CD4-positive, CD25-positive, alpha-beta regulatory T cell (primary cell): ENCODE measurements around the gene SUPT6H. TPM values are rescaled to one million over a fixed set of nuclear protein-coding genes. Genes with fewer than 3 reads are reported as not detected.
A peak's percentile ranks its signal among the peaks of the same experiment; 100 is the strongest.

Experiments used
- ATAC-seq, 2 donors: fragments of 150-1000 bp; cut with Tn5 transposase; one replicate each; pipeline ENCODE4 v1.10.0; 2021; ENCODE audit warnings: low read depth in 2 of 2, moderate number of reproducible peaks in 2 of 2, moderate library complexity in 1 of 2
- DNase-seq, 3 donors: peaks; one replicate each; pipeline versions ENCODE4 v3.0.0 to v3.0.0-alpha.2; 2012 to 2022; ENCODE audit warnings: mixed read lengths in 1 of 3
- H3K27ac ChIP-seq: one replicate; pipeline ENCODE4 v1.7.0; 2013; ENCODE audit warnings: mild to moderate bottlenecking, low read length; ENCODE audit not compliant: insufficient read depth, poor library complexity, severe bottlenecking
- H3K27me3 ChIP-seq: one replicate; pipeline ENCODE4 v1.7.0; 2013; ENCODE audit warnings: low read length; ENCODE audit not compliant: control insufficient read depth, insufficient read depth
- H3K36me3 ChIP-seq: one replicate; pipeline ENCODE4 v1.7.0; 2013; ENCODE audit warnings: mild to moderate bottlenecking, low read length, moderate library complexity; ENCODE audit not compliant: control insufficient read depth, insufficient read depth
- H3K4me1 ChIP-seq: 2 replicates; pipeline ENCODE4 v1.7.0; 2013; ENCODE audit warnings: mild to moderate bottlenecking, low read length; ENCODE audit not compliant: insufficient read depth, control insufficient read depth, poor library complexity, severe bottlenecking
- H3K4me3 ChIP-seq: one replicate; pipeline ENCODE4 v1.7.0; 2013; ENCODE audit warnings: low read depth, mild to moderate bottlenecking, low read length, moderate library complexity
- H3K9me3 ChIP-seq, 2 experiments: 1 replicate in 1 of 2; 2 replicates in 1 of 2; pipeline ENCODE4 v1.7.0; 2013; ENCODE audit warnings: low read length in 2 of 2, mild to moderate bottlenecking in 1 of 2, moderate library complexity in 1 of 2; ENCODE audit not compliant: control insufficient read depth in 2 of 2
- H3K27ac Mint-ChIP-seq, 3 donors: one replicate each; pipeline ENCODE4 v1.8.0; 2020 to 2022; ENCODE audit warnings: mild to moderate bottlenecking in 3 of 3, mixed read lengths in 3 of 3, moderate library complexity in 2 of 3
- H3K27me3 Mint-ChIP-seq: one replicate; pipeline ENCODE4 v1.8.0; 2022; ENCODE audit warnings: mild to moderate bottlenecking, mixed read lengths
- H3K36me3 Mint-ChIP-seq: one replicate; pipeline ENCODE4 v1.8.0; 2020; ENCODE audit warnings: mixed read lengths
- H3K4me1 Mint-ChIP-seq, 4 donors: one replicate each; pipeline ENCODE4 v1.8.0; 2020 to 2022; ENCODE audit warnings: mixed read lengths in 4 of 4, mild to moderate bottlenecking in 1 of 4
- H3K4me3 Mint-ChIP-seq, 4 donors: one replicate each; pipeline ENCODE4 v1.8.0; 2020 to 2022; ENCODE audit warnings: mild to moderate bottlenecking in 4 of 4, mixed read lengths in 4 of 4, moderate library complexity in 3 of 4
- H3K9me3 Mint-ChIP-seq, 7 donors: one replicate each; pipeline ENCODE4 v1.8.0; 2020 to 2022; ENCODE audit warnings: mixed read lengths in 7 of 7, mild to moderate bottlenecking in 3 of 7, moderate library complexity in 2 of 7
- polyA plus RNA-seq, 4 donors: library from polyadenylated mRNA; unstranded; fragments of 300-500 nt; fragmentation: Illumina TruSeq; gene quantifications; one replicate each; pipeline ENCODE4 v1.2.3, GENCODE V29; 2021
- total RNA-seq: library from RNA; stranded (reverse); gene quantifications from one replicate; pipeline ENCODE4 v1.2.3, GENCODE V29; 2022

Gene SUPT6H
- total and polyA plus RNA-seq, 5 donors from 2014 or later, result 8.3 to 167 (median 8.9) TPM

GRCh38 chr17:28743243-28744103 is 81.5 kb downstream of the SUPT6H start, which contains the start of gene TRAF4:
TSS of gene TRAF4 (plus strand) at chr17:28744011. CDS start at chr17:28744113, 102 bp downstream.
- Mint-ChIP-seq H3K9me3 (no peaks in the 10 kb centered on the region), H3K36me3 (peaks cover 4% of the 10 kb centered on the region), H3K4me1 (peaks cover 3 to 32% (median 7%) of the 10 kb centered on the region in 4 donors), H3K27ac (peak within 1 kb of the TSS; percentile 88 to 93 (median 90)), H3K4me3 (peak within 1 kb of the TSS; percentile 90 to 97 (median 93)), H3K27me3 (no peaks in the 10 kb centered on the region)
- peak; percentile 73 to 85 (median 74) for DNase-seq
- H3K9me3 ChIP-seq, result no peaks in the 10 kb centered on the region
- peak; percentile 89 to 90 for ATAC-seq
- H3K27ac ChIP-seq, result peak within 1 kb of the TSS; percentile 92
- peaks cover 9% of the 10 kb centered on the region for H3K36me3 ChIP-seq
- H3K4me3 ChIP-seq, result peak within 1 kb of the TSS; percentile 89
- no peaks in the 10 kb centered on the region for H3K27me3 ChIP-seq
- peaks cover 33% of the 10 kb centered on the region for H3K4me1 ChIP-seq

GRCh38 chr17:28744104-28744971 is 82.3 kb downstream of the SUPT6H start:
- peak overlapping the region; percentile 89 for H3K4me3 ChIP-seq

GRCh38 chr17:28744972-28745785 is 83.2 kb downstream of the SUPT6H start:
- Histone ChIP-seq H3K4me3 (peak overlapping the region; percentile 89), H3K36me3 (peaks cover 14% of the 10 kb centered on the region), H3K9me3 (no peaks in the 10 kb centered on the region), H3K4me1 (peaks cover 38% of the 10 kb centered on the region), H3K27ac (peak overlapping the region; percentile 92), H3K27me3 (no peaks in the 10 kb centered on the region)
- Mint-ChIP-seq H3K27me3 (no peaks in the 10 kb centered on the region), H3K4me1 (peaks cover 0 to 35% (median 5%) of the 10 kb centered on the region in 4 donors), H3K36me3 (no peaks in the 10 kb centered on the region), H3K9me3 (no peaks in the 10 kb centered on the region), H3K27ac (peak overlapping the region; percentile 74 to 93 (median 88)), H3K4me3 (peak overlapping the region; percentile 90 to 97 (median 93))
- ATAC-seq (no peak), DNase-seq (peak in 2 of 3 donors; percentile 33 to 55)

More at GRCh38 chr17:28744104-28744971, 82.3 kb downstream of the SUPT6H start:
- peak overlapping the region; percentile 90 to 97 (median 93) for H3K4me3 Mint-ChIP-seq
- Histone ChIP-seq H3K9me3 (no peaks in the 10 kb centered on the region), H3K27ac (peak overlapping the region; percentile 92), H3K36me3 (peaks cover 14% of the 10 kb centered on the region), H3K4me1 (peaks cover 33% of the 10 kb centered on the region), H3K27me3 (no peaks in the 10 kb centered on the region)
- ATAC-seq (peak; percentile 14 to 20), DNase-seq (peak; percentile 64 to 71 (median 66))
- H3K36me3 Mint-ChIP-seq, result no peaks in the 10 kb centered on the region
- no peaks in the 10 kb centered on the region for H3K9me3 Mint-ChIP-seq
- H3K27ac Mint-ChIP-seq, result peak overlapping the region; percentile 74 to 93 (median 88)
- peaks cover 0 to 29% (median 3%) of the 10 kb centered on the region in 4 donors for H3K4me1 Mint-ChIP-seq
- H3K27me3 Mint-ChIP-seq, result no peaks in the 10 kb centered on the region

- H3K4me3 ChIP-seq, result no peak overlapping the region
- no peaks in the 10 kb centered on the region for H3K27me3 Mint-ChIP-seq
- H3K27ac ChIP-seq, result peak overlapping the region; percentile 92
- H3K4me1 Mint-ChIP-seq, result peaks cover 0 to 36% (median 7%) of the 10 kb centered on the region in 4 donors
- peak overlapping the region; percentile 90 to 97 (median 93) for H3K4me3 Mint-ChIP-seq
- H3K27me3 ChIP-seq, result no peaks in the 10 kb centered on the region
- DNase-seq, result no peak
- peaks cover 14% of the 10 kb centered on the region for H3K36me3 ChIP-seq
- peak overlapping the region; percentile 69 to 91 (median 74) for H3K27ac Mint-ChIP-seq
- H3K9me3 ChIP-seq, result no peaks in the 10 kb centered on the region
- no peaks in the 10 kb centered on the region for H3K36me3 Mint-ChIP-seq
- ATAC-seq, result no peak
- H3K9me3 Mint-ChIP-seq, result no peaks in the 10 kb centered on the region
- H3K4me1 ChIP-seq, result peaks cover 38% of the 10 kb centered on the region
Observed at GRCh38 chr17:28745786-28746411, 83.9 kb downstream of the SUPT6H start.

DNA sequence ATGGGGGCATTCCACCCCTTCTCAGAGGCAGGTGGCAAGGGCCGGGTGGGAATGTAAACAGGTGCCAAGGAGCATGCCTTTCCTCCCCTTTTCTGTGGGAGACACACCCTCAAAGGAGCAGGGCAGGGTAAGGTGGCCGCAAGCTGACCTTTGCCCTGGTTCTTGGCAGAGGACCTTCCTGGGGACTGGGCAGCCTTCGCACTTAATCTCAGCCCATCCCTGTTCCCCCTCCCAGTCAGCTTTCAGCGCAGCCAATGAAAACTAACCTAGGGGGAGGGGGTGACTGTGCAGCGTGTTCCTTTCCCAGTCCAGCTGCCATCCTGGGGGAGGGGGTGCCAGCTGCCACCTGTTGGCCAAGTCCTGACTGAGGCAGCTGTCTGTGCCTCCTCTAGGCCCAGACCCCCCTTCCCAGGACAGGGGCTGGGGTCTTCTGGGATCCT is 84.6 kb downstream of the SUPT6H start:
- Histone ChIP-seq H3K4me1 (peaks cover 38% of the 10 kb centered on the region), H3K36me3 (peaks cover 14% of the 10 kb centered on the region), H3K9me3 (no peaks in the 10 kb centered on the region), H3K27me3 (no peaks in the 10 kb centered on the region), H3K4me3 (no peak overlapping the region), H3K27ac (peak overlapping the region; percentile 19)
- ATAC-seq (no peak), DNase-seq (no peak)
- H3K36me3 Mint-ChIP-seq, result no peaks in the 10 kb centered on the region
- no peaks in the 10 kb centered on the region for H3K9me3 Mint-ChIP-seq
- H3K27ac Mint-ChIP-seq, result peak overlapping the region; percentile 69 to 91 (median 74)
- peak overlapping the region; percentile 90 to 97 (median 93) for H3K4me3 Mint-ChIP-seq
- no peaks in the 10 kb centered on the region for H3K27me3 Mint-ChIP-seq
- peaks cover 0 to 36% (median 7%) of the 10 kb centered on the region in 4 donors for H3K4me1 Mint-ChIP-seq

DNA sequence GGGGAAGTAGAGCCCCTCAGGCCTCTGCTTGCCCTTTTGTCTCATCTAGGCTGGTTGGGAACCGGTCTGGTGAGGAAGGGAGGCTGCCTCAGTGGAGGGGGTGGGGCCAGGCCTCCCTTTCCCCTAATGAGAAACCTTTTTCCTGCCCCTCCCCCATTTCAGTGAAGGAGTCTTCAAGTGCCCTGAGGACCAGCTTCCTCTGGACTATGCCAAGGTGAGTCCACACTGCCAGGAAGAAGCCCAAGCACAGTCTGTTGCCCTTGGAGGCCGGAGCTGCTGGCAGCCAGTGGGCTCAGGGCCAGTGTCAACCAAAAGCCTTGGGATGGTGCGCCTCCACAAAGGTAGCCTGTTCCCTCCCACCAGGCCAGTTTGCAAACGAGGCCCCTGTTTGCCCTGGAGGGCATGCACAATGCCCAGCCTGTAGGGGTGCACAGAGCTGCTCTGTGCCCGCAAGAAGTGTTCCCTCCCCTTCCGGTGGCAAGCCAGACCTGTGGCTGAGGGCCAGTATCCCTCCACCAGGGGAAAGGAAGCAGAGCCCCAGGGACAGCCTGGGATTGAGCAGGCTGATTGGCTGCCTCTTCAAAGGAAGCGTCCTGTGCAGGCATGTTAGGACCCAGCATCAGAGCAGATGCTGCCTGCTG is 85.2 kb downstream of the SUPT6H start:
- H3K27me3 Mint-ChIP-seq, result no peaks in the 10 kb centered on the region

More for the DNA sequence above, 85.2 kb downstream of the SUPT6H start:
- no peak overlapping the region for H3K27ac Mint-ChIP-seq
- DNase-seq (no peak), ATAC-seq (no peak)
- H3K9me3 Mint-ChIP-seq, result no peaks in the 10 kb centered on the region
- Histone ChIP-seq H3K27ac (no peak overlapping the region), H3K9me3 (no peaks in the 10 kb centered on the region), H3K36me3 (peaks cover 14% of the 10 kb centered on the region), H3K4me3 (no peak overlapping the region), H3K27me3 (no peaks in the 10 kb centered on the region), H3K4me1 (peaks cover 38% of the 10 kb centered on the region)
- peak overlapping the region in 2 of 4 donors; percentile 22 to 97 for H3K4me3 Mint-ChIP-seq
- H3K4me1 Mint-ChIP-seq, result peaks cover 0 to 36% (median 7%) of the 10 kb centered on the region in 4 donors
- no peaks in the 10 kb centered on the region for H3K36me3 Mint-ChIP-seq
